Activated T-helper 1 cell treated with anti-CD3 and anti-CD28 coated beads, Interleukin-2, amount 50 U/mL, for 16 hours (primary cell): ENCODE data around the gene CCDC190.
"Not testable (repeated sequence)": the region's sequence is repeated elsewhere in the genome, so short reads cannot be mapped to it uniquely, and the experiment has no call there.

Experiments
- DNase-seq, 2 donors: peaks; one replicate each; pipeline ENCODE4 v3.0.0-alpha.2; 2020; ENCODE audit warnings: low read depth in 1 of 2, low spot score in 1 of 2

The CCDC190 gene

GRCh38 chr1:162861101-162861500, at the start of gene CCDC190:
CCDC190 (minus strand) TSS chr1:162861175; CDS start chr1:162859646, 1,529 bp downstream.
- no peak for DNase-seq

- DNase-seq, result no peak
These were observed 49.2 kb upstream of the CCDC190 start for GRCh38 chr1:162910161-162910560.

- no peak for DNase-seq
These were observed 47.8 kb upstream of the CCDC190 start for GRCh38 chr1:162908780-162909179.

GRCh38 chr1:162908236-162908635, 47.3 kb upstream of the CCDC190 start:
- DNase-seq, result no peak

GRCh38 chr1:162906485-162906884, 45.5 kb upstream of the CCDC190 start:
- no peak for DNase-seq

GRCh38 chr1:162905174-162906158, 44.5 kb upstream of the CCDC190 start:
- no peak for DNase-seq

- no peak for DNase-seq
These were observed 43.6 kb upstream of the CCDC190 start for GRCh38 chr1:162904579-162904978.

GRCh38 chr1:162904023-162904422, 43.0 kb upstream of the CCDC190 start:
- DNase-seq, result no peak

- DNase-seq, result no peak
These were observed 42.3 kb upstream of the CCDC190 start for GRCh38 chr1:162903246-162903645.

GRCh38 chr1:162902416-162902815, 41.4 kb upstream of the CCDC190 start:
- no peak for DNase-seq

GRCh38 chr1:162901243-162901642, 40.3 kb upstream of the CCDC190 start:
- DNase-seq, result no peak

- DNase-seq, result no peak
These were observed 38.6 kb upstream of the CCDC190 start for GRCh38 chr1:162899422-162900146.

GRCh38 chr1:162893612-162893908, 32.6 kb upstream of the CCDC190 start:
- DNase-seq, result no peak

GRCh38 chr1:162892906-162893611, 32.1 kb upstream of the CCDC190 start:
- no peak for DNase-seq

GRCh38 chr1:162889989-162890388, 29.0 kb upstream of the CCDC190 start:
- no peak for DNase-seq

- DNase-seq, result no peak
These were observed 25.7 kb upstream of the CCDC190 start for GRCh38 chr1:162886705-162887104.

- DNase-seq, result no peak
These were observed 24.3 kb upstream of the CCDC190 start for GRCh38 chr1:162885265-162885664.

- no peak for DNase-seq
These were observed 23.9 kb upstream of the CCDC190 start for GRCh38 chr1:162884831-162885230.

GRCh38 chr1:162882248-162882674, 21.3 kb upstream of the CCDC190 start:
- DNase-seq, result no peak

GRCh38 chr1:162881590-162881989, 20.6 kb upstream of the CCDC190 start:
- no peak for DNase-seq

- not testable (repeated sequence) for DNase-seq
These were observed 19.6 kb upstream of the CCDC190 start for GRCh38 chr1:162880617-162881016.
